Measurements from ENCODE around the gene POLD4.
"Not testable (repeated sequence)": the region's sequence is repeated elsewhere in the genome, so short reads cannot be mapped to it uniquely, and the experiment has no call there.

The POLD4 gene

GRCh38 chr11:67353317-67354074, at the start of gene POLD4:
TSS of gene POLD4 (minus strand) at chr11:67353546. CDS start at chr11:67353399, 147 bp downstream.
- peak; percentile 93 for DNase-seq

- DNase-seq, result not testable (repeated sequence)
Observed at GRCh38 chr11:67403085-67403484, 49.7 kb upstream of the POLD4 start.

GRCh38 chr11:67402192-67402839, 49.0 kb upstream of the POLD4 start:
- DNase-seq, result not testable (repeated sequence)

GRCh38 chr11:67401495-67402191, 48.3 kb upstream of the POLD4 start, which contains the start of gene PPP1CA:
TSS of gene PPP1CA (minus strand) at chr11:67401858. CDS start at chr11:67401782, 76 bp downstream.
- peak; percentile 75 for DNase-seq

GRCh38 chr11:67400942-67401494, 47.7 kb upstream of the POLD4 start:
- no peak for DNase-seq

- no peak for DNase-seq
Observed at GRCh38 chr11:67400251-67400941, 47.0 kb upstream of the POLD4 start.

- DNase-seq, result no peak
Observed at GRCh38 chr11:67398661-67399563, 45.6 kb upstream of the POLD4 start.

- no peak for DNase-seq
Observed at GRCh38 chr11:67397986-67398660, 44.8 kb upstream of the POLD4 start.

GRCh38 chr11:67397536-67397935, 44.2 kb upstream of the POLD4 start:
- DNase-seq, result no peak

- no peak for DNase-seq
Observed at GRCh38 chr11:67396587-67397389, 43.4 kb upstream of the POLD4 start.

GRCh38 chr11:67396259-67396581, 42.9 kb upstream of the POLD4 start:
- DNase-seq, result no peak

GRCh38 chr11:67395555-67396258, 42.4 kb upstream of the POLD4 start:
- no peak for DNase-seq

- DNase-seq, result no peak
Observed at GRCh38 chr11:67393990-67394389, 40.6 kb upstream of the POLD4 start.

GRCh38 chr11:67393437-67393836, 40.1 kb upstream of the POLD4 start:
- no peak for DNase-seq

- no peak for DNase-seq
Observed at GRCh38 chr11:67392183-67392715, 38.9 kb upstream of the POLD4 start.

GRCh38 chr11:67391304-67392182, 38.2 kb upstream of the POLD4 start, which contains the start of gene RAD9A:
TSS of gene RAD9A (plus strand) at chr11:67391986. CDS start at chr11:67392045, 59 bp downstream.
- peak; percentile 81 for DNase-seq

GRCh38 chr11:67390947-67391303, 37.6 kb upstream of the POLD4 start:
- no peak for DNase-seq

- DNase-seq, result no peak
Observed at GRCh38 chr11:67389477-67389876, 36.1 kb upstream of the POLD4 start.
